GM19438 (cell line): ENCODE measurements around the gene CFC1B.
"Not testable (repeated sequence)": the region's sequence is repeated elsewhere in the genome, so short reads cannot be mapped to it uniquely, and the experiment has no call there.

Experiments
- ATAC-seq: cut with Tn5 transposase; IDR thresholded peaks from one replicate; pipeline ENCODE4 v1.9.1; 2021; ENCODE audit warnings: low read depth; ENCODE audit not compliant: unreplicated experiment

CFC1B gene

DNA sequence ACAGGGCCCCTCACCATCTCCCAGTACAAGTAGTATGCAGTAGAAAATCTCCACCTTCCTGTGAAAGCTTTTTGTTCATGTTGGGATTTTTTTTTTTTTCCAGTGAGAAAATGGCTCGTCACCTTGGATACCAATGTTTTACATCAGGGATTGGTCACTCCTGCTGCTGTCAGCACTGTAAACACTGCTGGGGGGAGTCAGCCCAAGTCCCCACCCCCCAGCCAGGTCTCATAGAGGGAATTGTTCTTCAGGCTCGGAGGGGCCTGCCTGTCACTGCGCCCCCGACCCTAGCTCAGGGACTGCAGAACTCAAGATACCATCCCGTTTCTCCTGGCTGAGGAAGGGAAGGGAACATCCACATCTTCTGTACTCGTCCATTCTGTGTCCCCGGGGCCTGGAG, at the start of gene CFC1B:
Gene CFC1B (plus strand): TSS at position 231 of the 400 bp plus-strand sequence. CDS start 263 bp downstream, outside the sequence.
- ATAC-seq: not testable (repeated sequence)

DNA sequence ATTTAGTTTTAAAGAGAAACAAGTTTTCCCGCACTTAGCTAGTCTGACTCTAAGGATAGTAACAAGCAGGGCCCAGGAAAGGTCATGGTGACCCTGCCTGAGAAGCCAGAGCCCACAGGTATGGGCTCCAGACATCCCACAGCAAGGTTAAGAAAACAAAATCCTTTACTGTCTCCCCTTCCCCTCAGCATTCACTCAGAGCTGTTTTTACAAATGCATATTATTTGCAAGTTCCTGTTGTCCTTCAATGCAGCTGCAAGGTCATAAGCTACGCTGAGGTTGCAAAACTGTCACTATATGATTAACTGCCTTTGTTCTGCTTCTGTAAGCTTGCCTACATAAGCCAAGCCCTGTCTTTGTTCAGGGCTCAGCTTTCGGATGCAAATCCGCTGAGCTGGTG, 29.9 kb upstream of the CFC1B start:
- not testable (repeated sequence) for ATAC-seq

DNA sequence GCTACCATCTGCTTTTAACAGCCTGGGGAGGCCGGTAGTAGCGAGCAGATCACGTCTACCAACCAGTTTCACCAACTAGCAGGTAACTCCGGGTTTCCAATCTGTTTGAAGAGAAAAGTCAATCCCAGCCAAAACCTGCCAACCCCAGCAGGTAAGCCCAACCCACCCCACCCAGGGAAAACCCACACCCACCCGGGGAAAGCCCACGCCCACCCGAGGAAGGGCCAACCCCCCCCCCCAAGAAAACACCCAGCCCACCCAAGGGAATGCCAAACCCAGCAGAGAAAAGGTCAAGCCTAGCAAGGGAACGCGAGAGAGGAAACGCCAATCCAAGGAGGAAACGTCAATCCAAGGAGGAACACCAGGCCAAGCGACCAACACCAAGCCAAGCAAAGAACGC, 11.8 kb upstream of the CFC1B start, which contains the start of gene POTEI:
Gene POTEI (minus strand): TSS at position 101 of the 400 bp plus-strand sequence. CDS start 93 bp downstream, at position 8.
- not testable (repeated sequence) for ATAC-seq

- ATAC-seq: not testable (repeated sequence)
Observed at GRCh38 chr2:130510807-130511746, 9.9 kb upstream of the CFC1B start.

DNA sequence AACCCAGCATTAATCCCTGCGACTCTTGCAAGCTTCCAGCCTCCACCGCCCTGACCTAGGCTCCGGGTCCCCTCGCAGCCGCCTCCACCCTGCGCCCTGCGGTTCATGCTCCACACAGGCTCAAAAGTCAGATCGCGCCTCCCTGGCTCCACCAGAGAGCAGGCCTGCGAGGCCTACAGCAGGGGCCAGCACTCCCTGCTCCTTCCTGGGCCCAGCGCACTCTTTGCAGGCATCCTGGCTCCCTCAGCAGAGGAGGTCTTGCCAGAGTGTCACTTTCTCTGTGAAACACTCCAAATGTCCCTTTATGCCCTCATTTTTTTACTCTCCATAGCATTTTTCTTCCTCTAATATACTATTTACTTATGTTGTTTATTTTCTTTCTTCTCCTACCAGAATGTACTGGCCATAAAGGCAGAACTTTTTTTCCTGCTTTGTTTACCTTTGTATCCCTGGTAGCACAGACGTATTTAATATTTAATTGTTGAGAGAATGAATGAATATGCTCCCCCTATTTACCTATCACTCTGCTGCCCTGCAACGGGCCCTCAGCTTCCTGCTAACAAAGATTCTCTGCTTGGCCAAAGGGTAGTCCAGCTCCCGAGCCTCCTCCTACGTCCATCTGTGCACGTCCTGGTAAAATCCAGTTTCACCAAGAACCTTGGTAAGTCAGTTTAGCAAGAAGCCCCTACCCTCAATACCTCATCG, 9.1 kb upstream of the CFC1B start:
- ATAC-seq: not testable (repeated sequence)

DNA sequence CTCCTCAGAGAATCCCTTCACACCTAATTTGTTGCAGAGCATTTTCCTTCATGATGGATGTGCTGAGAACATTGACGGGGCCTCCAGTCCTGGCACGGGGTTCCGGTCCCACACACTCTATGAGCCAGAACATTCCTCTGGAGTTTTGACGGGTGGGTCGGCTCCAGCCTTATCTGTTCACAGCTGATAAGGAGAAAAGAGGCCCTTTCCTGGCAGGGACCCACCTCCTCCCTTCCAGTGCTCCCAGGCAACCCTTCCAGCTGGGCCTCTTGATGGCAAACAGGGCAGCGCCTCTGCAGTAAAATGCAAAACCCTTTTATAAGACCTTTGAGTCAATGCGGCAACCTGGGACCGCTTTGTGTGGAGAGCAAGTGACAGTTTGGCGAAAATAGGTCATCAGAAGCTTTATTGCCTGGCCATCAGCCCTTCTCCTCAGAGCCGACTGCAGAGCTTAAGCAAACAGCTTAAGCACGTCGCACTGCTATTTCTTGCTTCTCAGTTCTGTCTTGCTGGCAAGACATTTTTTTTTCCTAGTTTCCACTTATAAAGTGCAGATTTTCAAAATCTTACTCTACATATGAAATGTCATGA, 2.4 kb upstream of the CFC1B start:
- ATAC-seq: not testable (repeated sequence)

DNA sequence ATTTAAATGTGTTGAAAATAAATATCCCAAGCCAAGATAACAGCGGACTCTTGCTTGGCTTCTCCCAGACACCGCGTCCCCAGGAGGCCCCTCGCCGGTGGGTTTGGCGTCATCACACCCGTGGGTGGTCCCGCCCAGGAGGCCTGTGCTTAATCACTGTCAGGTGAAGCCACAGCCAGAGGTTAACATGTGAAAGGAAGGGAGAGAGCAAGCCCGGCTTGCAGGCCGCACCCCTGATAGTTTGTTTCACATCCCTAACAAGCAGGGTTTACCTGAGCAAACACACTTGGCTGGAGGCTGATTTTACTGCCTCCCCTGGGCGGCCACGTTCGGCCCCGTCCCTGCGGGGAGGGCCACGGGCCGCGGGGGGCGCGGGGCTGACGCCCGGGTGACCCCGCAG, 1.4 kb downstream of the CFC1B start:
- ATAC-seq: not testable (repeated sequence)

DNA sequence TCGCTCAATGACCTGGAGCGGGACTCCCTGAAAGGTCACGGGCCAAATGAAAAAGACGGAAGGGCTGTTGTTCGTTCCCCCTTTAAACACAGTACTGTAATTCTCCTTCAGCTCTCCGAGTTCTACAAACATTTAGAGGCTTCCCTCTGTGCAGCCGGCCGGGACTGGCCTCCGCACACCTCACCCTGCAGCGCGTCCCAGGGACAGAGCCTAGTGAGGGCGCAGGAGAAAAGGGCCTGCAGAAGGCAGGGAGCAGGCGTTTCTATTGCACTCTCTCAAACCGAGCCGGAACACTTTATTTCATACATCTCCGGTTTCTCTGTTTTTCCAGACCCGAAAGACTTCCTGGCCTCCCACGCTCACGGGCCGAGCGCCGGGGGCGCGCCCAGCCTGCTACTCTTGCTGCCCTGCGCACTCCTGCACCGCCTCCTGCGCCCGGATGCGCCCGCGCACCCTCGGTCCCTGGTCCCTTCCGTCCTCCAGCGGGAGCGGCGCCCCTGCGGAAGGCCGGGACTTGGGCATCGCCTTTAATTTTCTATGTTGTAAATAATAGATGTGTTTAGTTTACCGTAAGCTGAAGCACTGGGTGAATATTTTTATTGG, 6.4 kb downstream of the CFC1B start:
- not testable (repeated sequence) for ATAC-seq

GRCh38 chr2:130529545-130529944, 8.5 kb downstream of the CFC1B start:
- not testable (repeated sequence) for ATAC-seq

GRCh38 chr2:130530212-130530611, 9.2 kb downstream of the CFC1B start:
- not testable (repeated sequence) for ATAC-seq

DNA sequence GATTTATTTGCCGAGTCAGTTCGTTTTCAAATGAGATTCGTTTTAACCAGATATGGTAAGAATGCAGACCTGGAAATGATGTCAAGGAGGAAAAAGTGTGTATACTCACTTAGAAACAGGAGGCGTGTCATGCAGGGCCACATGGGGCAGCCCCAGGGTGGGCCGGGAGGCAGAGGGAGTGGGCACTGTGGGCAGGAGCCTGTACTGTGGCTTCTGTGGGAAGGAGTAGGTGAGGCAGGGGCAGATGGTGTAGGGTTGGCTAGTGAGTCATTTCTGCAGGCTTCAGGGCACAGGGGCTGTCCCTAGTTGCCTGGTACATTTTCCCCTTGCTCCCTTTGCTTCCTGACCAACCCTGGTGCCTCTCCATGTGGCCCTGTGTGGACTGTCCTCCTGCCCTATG, 10.2 kb downstream of the CFC1B start:
- ATAC-seq: not testable (repeated sequence)

- ATAC-seq: not testable (repeated sequence)
Observed at GRCh38 chr2:130531672-130532071, 10.7 kb downstream of the CFC1B start.

- not testable (repeated sequence) for ATAC-seq
Observed at GRCh38 chr2:130536654-130537053, 15.6 kb downstream of the CFC1B start.

GRCh38 chr2:130538271-130538670, 17.2 kb downstream of the CFC1B start:
- not testable (repeated sequence) for ATAC-seq

DNA sequence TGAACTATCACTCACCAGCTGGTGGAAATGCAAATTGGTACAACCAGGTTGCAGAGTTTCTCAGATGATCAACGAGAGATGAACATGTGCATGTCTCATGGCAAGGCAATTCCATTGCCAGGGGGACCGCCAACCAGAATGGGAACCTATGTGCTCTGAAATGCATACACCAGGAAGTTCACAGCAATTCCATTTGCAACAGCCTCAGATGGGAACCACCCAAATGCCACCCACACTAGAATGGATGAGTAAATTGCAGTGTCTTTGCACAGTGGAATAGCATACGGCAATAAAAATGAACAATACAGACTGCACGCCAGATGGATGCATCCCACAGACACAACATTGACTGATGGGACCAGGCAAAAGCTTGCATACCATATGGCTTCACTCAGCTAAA, 21.8 kb downstream of the CFC1B start:
- ATAC-seq: not testable (repeated sequence)

GRCh38 chr2:130543785-130544528, 22.9 kb downstream of the CFC1B start:
- ATAC-seq: not testable (repeated sequence)

- ATAC-seq: not testable (repeated sequence)
Observed at GRCh38 chr2:130544978-130545377, 24.0 kb downstream of the CFC1B start.

DNA sequence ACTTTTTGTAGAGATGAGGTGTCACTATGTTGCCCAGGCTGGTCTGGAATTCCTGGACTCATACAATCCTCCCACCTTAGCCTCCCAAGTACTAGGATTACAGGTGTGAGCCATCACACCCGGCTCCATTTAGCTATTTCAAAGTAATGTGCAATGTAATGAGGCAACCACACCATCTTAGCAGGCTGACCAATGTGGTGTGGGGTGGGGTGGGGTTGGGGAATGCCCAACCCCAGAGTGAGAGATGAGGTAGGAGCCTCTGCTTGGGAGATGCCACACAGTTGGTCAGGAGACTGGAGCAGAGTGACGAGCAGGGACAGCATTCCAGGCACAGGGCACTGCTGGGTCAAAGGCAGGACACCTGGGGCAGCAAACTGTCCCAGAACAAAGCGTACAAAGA, 27.4 kb downstream of the CFC1B start:
- not testable (repeated sequence) for ATAC-seq

DNA sequence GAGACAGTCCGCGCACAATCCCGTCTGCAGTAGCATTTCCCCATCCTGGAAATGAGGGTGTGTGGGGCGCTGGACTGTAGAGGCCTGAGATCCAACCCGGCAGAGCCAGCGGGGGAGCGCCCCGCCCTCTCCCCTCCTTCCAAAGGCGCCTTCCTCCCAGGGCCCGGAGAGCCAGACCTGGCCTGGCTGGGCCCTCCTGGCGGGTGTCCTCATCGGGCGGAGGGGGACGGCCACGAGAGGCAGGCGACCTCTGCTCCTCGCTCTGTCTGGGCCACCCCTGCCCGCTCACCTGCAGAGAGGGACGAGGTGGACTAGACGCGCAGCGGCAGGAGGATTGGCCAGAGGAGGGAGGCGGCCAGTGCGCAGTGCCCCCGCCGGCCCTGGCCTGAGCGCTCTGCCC, 28.5 kb downstream of the CFC1B start:
- ATAC-seq: not testable (repeated sequence)

- not testable (repeated sequence) for ATAC-seq
Observed at GRCh38 chr2:130554178-130554577, 33.2 kb downstream of the CFC1B start.
